HepG2 (cell line): ENCODE data around the gene CRIP1. TPM values are rescaled to one million over a fixed set of nuclear protein-coding genes. Genes with fewer than 3 reads are reported as not detected.

ENCODE experiments used
- CENPT ChIP-seq: sonication (generic); formaldehyde crosslinking; IDR thresholded peaks from 2 replicates; pipeline ENCODE4 v1.8.0; 2022; ENCODE audit warnings: low read depth, mild to moderate bottlenecking, moderate library complexity, missing genetic modification reagents
- CHD4 ChIP-seq: fragments of 200-600 bp; sonication (generic); IDR thresholded peaks from 2 replicates; pipeline ENCODE4 v1.7.0; 2017; ENCODE audit warnings: mild to moderate bottlenecking, low read length, borderline replicate concordance
- HHEX ChIP-seq: IDR thresholded peaks from 2 replicates; pipeline ENCODE4 v1.6.1; 2016; ENCODE audit warnings: control low read depth
- HOXA5 ChIP-seq: sonication (generic); formaldehyde crosslinking; IDR thresholded peaks from 2 replicates; pipeline ENCODE4 v1.4.0; 2020; ENCODE audit warnings: missing genetic modification reagents
- KIAA2018 ChIP-seq: sonication (generic); formaldehyde crosslinking; IDR thresholded peaks from 2 replicates; pipeline ENCODE4 v1.5.0; 2020; ENCODE audit warnings: mild to moderate bottlenecking, missing genetic modification reagents, borderline replicate concordance
- SMC3 ChIP-seq: IDR thresholded peaks from 2 replicates; pipeline ENCODE4 v1.6.1; 2011; ENCODE audit warnings: low read length, improper control_type of control experiment
- STAG1 ChIP-seq: sonication (generic); formaldehyde crosslinking; IDR thresholded peaks from 2 replicates; pipeline ENCODE4 v1.4.0; 2020; ENCODE audit warnings: missing genetic modification reagents
- ZNF572 ChIP-seq: sonication (generic); formaldehyde crosslinking; IDR thresholded peaks from 2 replicates; pipeline ENCODE4 v1.5.1; 2020; ENCODE audit warnings: mild to moderate bottlenecking, missing genetic modification reagents
- ZNF75D ChIP-seq: sonication (generic); formaldehyde crosslinking; IDR thresholded peaks from 2 replicates; pipeline ENCODE4 v1.8.1; 2023; ENCODE audit warnings: missing genetic modification reagents, mild to moderate bottlenecking, borderline replicate concordance
- ZSCAN25 ChIP-seq: sonication (generic); formaldehyde crosslinking; IDR thresholded peaks from 2 replicates; pipeline ENCODE4 v1.8.0; 2022; ENCODE audit warnings: mild to moderate bottlenecking, missing genetic modification reagents
- polyA plus RNA-seq, 8 experiments: library from polyadenylated mRNA; depleted of rRNA in 3 of 8; stranded (reverse) in 7 of 8; unstranded in 1 of 8; fragments of >200 nt; fragmentation: Illumina TruSeq in 4 of 8; extraction: Trizol in 4 of 8; gene quantifications; 2 replicates each; pipeline versions ENCODE4 v1.2.1 to v1.2.3, GENCODE V29; 2011 to 2016; ENCODE audit warnings: low read depth in 4 of 8, missing spikeins in 1 of 8, mixed read lengths in 1 of 8; ENCODE audit not compliant: insufficient read depth in 1 of 8
- total RNA-seq, 5 experiments: library from RNA; depleted of rRNA; stranded (reverse); fragments of >200 nt; fragmentation: Illumina TruSeq; extraction: Trizol; gene quantifications; 2 replicates each; pipeline ENCODE4 v1.2.3, GENCODE V29; 2016; ENCODE audit warnings: low read depth in 1 of 5
- TF ChIP-seq, protein P1 (sequence below): sonication (generic); formaldehyde crosslinking; IDR thresholded peaks from 2 replicates; pipeline ENCODE4 v1.4.0; 2020; ENCODE audit warnings: mild to moderate bottlenecking, missing genetic modification reagents, borderline replicate concordance
- TF ChIP-seq, protein P2 (sequence below), 2 experiments: sonication (generic) in 1 of 2; formaldehyde crosslinking in 1 of 2; IDR thresholded peaks; 2 replicates each; pipeline versions ENCODE4 v1.4.0 to v1.6.1; 2018 to 2020; ENCODE audit warnings: missing genetic modification reagents in 2 of 2, borderline replicate concordance in 1 of 2, low read depth in 1 of 2, mild to moderate bottlenecking in 1 of 2, missing biosample characterization in 1 of 2
- TF ChIP-seq, protein P3 (sequence below): sonication (generic); formaldehyde crosslinking; IDR thresholded peaks from 2 replicates; pipeline ENCODE4 v1.4.0; 2020; ENCODE audit warnings: mild to moderate bottlenecking, low read depth, missing genetic modification reagents

CRIP1 gene
- total and polyA plus RNA-seq, 2 of the 13 experiments (the other 11 are each of a cell fraction or from before 2014, with no cell fraction given) = 53.9 to 59.5 TPM

- TF ChIP-seq KIAA2018 (no peak), CENPT (no peak), HOXA5 (CRISPR knock-in tag) (no peak), ZNF75D (CRISPR knock-in tag) (no peak), SMC3 (peak; percentile 38; the same call in 1 of the 2 replicates), ZNF572 (CRISPR knock-in tag) (no peak), STAG1 (CRISPR knock-in tag) (peak; percentile 58), ZSCAN25 (CRISPR knock-in tag) (0 out of 2 replicates have a peak, but pooled peaks have one; percentile 28), HHEX (CRISPR knock-in tag) (no peak), CHD4 (no peak)
- TF ChIP-seq, protein P1, sequence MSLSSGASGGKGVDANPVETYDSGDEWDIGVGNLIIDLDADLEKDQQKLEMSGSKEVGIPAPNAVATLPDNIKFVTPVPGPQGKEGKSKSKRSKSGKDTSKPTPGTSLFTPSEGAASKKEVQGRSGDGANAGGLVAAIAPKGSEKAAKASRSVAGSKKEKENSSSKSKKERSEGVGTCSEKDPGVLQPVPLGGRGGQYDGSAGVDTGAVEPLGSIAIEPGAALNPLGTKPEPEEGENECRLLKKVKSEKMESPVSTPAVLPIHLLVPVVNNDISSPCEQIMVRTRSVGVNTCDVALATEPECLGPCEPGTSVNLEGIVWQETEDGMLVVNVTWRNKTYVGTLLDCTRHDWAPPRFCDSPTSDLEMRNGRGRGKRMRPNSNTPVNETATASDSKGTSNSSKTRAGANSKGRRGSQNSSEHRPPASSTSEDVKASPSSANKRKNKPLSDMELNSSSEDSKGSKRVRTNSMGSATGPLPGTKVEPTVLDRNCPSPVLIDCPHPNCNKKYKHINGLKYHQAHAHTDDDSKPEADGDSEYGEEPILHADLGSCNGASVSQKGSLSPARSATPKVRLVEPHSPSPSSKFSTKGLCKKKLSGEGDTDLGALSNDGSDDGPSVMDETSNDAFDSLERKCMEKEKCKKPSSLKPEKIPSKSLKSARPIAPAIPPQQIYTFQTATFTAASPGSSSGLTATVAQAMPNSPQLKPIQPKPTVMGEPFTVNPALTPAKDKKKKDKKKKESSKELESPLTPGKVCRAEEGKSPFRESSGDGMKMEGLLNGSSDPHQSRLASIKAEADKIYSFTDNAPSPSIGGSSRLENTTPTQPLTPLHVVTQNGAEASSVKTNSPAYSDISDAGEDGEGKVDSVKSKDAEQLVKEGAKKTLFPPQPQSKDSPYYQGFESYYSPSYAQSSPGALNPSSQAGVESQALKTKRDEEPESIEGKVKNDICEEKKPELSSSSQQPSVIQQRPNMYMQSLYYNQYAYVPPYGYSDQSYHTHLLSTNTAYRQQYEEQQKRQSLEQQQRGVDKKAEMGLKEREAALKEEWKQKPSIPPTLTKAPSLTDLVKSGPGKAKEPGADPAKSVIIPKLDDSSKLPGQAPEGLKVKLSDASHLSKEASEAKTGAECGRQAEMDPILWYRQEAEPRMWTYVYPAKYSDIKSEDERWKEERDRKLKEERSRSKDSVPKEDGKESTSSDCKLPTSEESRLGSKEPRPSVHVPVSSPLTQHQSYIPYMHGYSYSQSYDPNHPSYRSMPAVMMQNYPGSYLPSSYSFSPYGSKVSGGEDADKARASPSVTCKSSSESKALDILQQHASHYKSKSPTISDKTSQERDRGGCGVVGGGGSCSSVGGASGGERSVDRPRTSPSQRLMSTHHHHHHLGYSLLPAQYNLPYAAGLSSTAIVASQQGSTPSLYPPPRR = no peak
- TF ChIP-seq, protein P2, sequence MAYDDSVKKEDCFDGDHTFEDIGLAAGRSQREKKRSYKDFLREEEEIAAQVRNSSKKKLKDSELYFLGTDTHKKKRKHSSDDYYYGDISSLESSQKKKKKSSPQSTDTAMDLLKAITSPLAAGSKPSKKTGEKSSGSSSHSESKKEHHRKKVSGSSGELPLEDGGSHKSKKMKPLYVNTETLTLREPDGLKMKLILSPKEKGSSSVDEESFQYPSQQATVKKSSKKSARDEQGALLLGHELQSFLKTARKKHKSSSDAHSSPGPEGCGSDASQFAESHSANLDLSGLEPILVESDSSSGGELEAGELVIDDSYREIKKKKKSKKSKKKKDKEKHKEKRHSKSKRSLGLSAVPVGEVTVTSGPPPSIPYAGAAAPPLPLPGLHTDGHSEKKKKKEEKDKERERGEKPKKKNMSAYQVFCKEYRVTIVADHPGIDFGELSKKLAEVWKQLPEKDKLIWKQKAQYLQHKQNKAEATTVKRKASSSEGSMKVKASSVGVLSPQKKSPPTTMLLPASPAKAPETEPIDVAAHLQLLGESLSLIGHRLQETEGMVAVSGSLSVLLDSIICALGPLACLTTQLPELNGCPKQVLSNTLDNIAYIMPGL (CRISPR knock-in tag; IDR thresholded peaks at IDR 0.05; ENCODE audit: borderline replicate concordance in 1 of 2, low read depth in 1 of 2) = 0 out of 4 replicates have a peak, but pooled peaks of 1 of the 2 experiments have one; percentile 36
- TF ChIP-seq, protein P3, sequence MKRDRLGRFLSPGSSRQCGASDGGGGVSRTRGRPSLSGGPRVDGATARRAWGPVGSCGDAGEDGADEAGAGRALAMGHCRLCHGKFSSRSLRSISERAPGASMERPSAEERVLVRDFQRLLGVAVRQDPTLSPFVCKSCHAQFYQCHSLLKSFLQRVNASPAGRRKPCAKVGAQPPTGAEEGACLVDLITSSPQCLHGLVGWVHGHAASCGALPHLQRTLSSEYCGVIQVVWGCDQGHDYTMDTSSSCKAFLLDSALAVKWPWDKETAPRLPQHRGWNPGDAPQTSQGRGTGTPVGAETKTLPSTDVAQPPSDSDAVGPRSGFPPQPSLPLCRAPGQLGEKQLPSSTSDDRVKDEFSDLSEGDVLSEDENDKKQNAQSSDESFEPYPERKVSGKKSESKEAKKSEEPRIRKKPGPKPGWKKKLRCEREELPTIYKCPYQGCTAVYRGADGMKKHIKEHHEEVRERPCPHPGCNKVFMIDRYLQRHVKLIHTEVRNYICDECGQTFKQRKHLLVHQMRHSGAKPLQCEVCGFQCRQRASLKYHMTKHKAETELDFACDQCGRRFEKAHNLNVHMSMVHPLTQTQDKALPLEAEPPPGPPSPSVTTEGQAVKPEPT = no peak
These were observed 38.0 kb upstream of the CRIP1 start (continued) for GRCh38 chr14:105448706-105449111.
